CD4-positive, alpha-beta T cell treated with Interleukin-4 for 1 hour (primary cell): ENCODE results near the gene NME7.
A peak's percentile ranks its signal among the peaks of the same experiment; 100 is the strongest.

Experiments used
- DNase-seq, 2 donors: peaks; one replicate each; pipeline ENCODE4 v3.0.0-alpha.2; 2020 to 2022

The NME7 gene

DNA sequence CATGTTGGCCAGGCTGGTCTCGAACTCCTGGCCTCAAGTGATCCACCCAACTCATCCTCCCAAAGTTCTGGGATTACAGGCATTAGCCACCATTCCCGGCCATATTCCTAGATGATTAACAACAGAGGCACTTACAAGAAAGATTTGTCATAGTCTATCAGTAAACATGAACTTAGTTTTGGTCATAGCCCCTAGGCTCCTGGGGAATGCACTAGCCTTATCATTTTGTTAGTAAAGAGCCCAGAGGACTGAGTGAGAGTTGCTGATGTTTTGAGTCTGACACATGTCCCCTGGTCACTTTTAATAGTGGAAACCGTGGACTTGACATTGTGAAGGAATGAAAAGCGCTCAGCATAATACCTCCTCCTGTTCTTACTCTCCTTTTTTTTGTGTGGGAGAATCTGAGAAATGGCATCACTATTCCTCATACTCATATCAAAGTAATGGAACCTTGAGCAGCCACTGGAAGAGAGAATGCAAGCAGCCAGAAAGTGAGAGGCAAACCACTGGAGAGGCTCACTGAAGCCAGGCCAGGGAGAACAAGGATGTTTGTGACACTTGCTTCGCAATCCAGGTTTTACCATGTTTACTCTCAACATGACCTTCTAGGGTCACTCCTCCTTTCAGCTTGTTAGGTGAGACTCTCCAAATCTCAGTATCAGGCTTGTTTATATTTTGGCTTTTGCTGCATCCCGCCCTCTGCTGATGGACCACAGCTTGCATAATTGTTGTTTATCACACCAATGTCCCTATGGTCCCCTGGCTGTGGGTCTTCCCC is 246.3 kb downstream of the NME7 start:
- no peak for DNase-seq

DNA sequence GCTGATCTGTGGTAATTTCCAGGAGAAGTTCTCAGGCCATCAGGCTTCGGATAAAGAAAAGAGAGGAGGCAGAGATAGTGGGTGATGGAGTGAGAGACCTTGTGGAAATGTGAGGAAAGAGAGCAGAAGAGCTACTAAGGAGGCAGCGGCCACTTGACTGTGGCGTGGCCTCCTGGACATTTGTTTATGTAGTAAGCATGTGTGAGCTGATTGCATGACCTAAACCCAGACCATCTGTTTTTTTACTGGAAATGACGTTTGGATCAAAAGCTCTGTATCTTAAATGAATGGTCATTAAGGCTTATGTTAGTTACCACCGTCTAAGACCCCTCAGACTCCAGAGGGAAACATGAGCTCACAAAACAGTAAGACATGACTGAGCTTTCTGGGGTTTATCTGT is 247.5 kb downstream of the NME7 start:
- DNase-seq = no peak

DNA sequence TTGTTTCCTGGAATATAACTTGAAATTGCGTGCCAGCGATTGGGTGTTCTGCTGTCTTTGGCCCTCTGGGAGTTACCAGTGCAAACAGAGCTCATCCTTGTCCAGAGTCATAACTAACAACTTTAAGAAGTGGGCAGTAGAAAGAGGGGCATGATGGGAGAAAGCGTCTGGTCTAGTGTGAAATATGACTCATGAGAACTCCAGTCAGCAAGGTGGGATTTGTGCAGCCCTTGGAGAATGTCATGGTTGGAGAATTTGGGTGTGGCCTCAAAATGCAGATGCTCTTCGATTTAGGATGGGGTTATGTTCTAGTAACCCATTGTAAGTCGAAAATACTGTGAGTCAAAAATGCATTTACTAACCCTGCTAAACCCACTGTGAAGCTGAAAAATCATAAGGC is 248.2 kb downstream of the NME7 start:
- no peak for DNase-seq

DNA sequence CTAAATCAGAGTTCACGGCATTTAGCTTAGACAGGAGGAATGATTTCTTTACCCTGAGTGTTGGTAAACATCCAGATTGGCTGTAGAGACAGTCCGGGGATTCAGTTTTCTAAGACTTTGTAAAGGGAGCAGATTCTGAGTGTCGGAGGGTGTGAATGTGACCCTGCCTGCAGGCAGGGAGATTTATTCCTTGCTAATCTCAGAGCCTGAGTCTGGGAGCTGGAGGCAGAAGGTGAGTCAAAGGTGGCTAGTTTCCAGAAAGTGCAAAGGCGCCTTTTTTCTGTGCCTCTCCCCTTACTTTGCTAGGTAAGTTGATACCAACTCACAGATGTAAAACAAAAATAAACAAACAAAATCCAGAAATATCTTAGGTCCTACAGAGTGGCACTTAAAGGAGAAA is 249.4 kb downstream of the NME7 start:
- no peak for DNase-seq

DNA sequence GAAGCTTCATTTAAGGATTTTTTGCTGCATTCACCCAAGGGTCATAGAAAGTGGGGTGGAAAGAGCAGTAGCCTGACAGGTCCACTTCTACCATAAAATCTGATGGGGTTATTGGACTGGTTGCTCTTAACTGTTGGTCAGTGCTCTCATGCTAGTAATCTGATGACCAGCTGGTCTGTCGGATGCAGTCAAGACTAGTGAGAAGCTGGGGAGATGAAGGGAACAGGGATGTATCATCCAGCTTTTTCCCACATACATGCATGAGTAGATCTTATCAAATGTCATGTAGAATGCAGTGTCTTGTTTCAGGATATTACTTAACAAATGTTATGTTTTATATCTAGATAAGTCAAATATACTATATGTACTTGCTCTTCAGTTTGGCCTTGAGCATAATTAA is 250.0 kb downstream of the NME7 start:
- DNase-seq = no peak

DNA sequence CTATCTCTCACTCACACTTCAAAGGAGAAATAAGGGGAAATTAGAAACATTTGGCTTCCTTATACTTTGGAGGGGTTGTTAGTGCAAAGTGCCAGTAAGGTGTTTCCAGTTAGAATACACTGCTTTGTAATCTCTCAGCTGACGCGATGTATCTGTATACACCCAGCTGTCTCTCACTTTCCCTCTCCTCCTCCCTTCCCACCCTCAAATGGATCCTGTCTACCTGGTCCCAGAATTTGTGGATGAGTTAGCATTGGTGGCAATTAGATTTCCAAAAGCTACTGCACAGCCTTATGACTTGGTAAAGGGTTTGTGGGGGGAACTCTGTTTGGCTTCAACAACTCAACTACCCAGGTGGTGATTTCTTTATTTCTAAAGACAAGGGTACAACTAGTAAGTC is 250.6 kb downstream of the NME7 start:
- no peak for DNase-seq

DNA sequence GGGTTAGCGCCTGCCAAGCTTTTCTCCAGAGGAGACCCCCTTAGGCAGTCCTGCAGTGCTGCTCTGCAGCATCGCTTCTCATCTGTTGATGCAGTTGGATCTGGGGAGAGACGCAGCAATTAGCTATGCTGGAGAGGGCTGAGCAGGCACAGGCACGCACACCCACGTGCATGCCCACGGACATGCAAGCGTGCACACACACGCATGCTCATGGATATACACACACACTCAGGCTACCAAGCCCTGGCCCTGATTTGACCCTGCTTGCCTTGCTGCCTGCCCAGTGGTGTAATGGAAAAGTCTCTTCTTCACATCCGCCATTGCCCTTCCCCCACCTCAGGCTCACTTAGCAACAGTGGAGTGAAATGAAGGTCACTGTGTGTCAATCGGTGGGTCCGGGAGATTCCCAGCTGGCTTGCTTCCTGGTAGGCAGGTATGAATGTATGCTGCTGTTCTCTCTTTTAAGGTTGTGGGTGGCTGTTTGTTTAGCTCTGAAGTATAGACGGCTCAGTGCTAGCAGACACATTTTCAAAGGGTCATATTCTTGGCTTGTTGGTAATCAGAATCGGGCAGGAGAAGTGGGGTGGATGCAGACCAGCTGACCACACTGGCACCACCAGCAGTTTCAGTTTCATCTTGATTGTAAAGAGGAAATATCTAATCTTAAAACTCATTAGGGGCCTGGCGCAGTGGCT is 251.6 kb downstream of the NME7 start:
- no peak for DNase-seq

DNA sequence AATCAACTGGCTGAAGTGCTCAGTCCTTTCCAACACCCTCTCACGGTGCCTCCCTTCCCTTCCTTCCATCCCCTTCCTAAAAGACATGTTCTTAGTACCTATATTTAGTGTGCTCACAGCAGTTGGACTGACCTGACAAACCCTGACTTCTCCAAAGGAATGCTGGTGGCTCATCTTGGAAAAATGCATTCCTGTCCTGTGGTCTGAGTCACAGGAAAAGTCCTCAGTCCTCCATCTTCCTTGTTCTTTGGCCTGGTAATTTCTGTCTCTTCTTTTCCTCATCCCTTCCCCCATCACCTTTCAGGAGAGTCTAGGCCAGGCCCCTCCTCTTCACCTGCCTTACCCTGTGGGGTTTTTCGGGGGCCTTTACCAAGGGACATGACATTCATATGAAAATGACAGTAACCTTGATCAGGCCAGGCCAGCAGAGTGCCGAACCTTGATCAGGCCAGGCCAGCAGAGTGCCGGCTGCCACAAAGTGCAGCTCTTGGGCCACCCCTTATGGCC is 253.9 kb downstream of the NME7 start:
- DNase-seq = no peak

DNA sequence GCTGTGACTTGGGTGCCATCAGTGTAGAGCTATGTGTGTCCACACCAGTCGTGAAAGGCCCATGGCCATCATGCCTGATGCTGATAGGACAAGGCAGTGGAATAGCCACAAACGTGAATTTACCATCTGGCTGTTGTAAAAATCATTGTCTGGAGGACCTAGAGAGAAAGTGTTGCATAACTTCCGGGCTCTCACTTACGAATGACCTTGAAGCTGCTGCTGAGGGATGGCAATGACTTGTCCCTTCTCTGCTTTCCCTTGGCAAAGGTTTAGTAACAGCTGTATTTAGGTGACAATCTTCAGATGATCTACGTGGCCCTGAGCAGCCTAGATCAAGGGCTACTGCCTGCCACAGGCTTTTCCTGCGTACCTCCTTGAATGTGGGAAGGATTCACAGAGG is 255.4 kb downstream of the NME7 start:
- no peak for DNase-seq

DNA sequence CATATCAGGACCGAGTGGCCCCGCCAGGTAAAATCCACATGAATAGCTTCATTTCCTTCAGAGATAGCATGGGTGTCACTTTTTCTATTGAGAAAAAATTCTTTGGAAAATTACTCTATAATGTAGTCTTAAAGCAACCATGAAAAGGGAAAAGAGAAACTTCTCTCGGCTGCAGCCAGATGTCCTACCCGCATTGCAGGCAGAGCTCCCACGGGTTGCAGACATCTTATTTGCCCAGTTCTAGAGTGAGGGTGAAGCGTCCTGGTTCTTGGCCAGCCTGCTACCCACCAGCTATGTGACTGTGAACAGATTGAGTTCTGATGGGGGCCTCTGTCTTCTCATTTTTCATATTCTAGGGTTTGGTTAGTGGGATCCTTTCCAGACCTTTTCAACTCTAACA is 256.1 kb downstream of the NME7 start:
- no peak for DNase-seq

DNA sequence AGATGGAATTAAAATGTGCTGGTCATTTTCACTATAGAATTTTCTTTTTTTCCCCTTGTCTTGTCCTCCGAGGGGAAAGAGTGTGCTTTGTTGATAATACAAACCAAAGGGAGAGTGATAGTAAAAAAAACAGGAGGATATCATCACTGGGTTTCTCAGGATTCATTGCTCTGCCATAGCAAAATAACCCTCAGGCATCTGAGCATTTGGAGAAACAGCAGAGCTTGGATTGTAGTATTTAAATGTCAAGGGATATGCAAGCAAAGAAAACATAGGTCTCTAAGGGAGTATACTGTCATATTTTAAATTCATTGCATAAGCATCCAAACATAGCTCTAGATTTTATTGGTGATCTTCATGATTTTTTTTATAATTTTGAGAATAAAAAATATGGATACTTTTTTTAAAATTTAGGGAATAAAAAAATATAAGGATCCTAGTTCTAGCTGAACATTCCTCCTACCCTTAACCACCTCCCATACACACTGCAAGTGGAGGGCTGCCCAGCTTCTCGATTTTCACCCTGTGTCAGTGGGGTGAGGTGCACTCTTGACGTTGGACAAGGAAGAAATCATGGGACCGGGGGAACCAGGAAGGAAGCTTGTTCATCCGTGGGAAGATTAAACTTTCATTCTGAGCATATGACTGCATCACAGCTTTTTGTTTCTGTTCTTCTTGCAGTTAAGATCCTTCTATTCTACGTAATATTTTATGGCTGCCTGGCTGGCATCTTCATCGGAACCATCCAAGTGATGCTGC is 256.7 kb downstream of the NME7 start:
- DNase-seq = no peak

DNA sequence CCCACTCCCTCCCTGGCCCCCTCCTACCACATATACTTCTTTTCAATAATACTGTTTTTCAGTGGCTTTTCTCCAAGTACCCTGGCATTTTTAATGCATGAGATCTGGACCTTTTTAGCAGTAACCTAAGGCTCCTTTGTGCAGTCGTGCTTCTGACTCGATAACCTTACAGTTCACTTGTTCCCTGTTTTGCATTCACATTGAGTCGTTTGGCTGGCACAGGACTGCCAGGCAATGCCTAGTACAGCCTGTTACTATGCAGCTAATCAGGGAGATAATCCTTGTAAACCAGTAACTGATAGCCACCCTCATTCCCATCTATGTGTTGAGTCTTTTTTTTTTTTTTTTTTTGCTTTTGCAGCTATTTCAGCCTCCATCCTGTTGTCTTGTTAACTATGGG is 257.4 kb downstream of the NME7 start:
- no peak for DNase-seq

DNA sequence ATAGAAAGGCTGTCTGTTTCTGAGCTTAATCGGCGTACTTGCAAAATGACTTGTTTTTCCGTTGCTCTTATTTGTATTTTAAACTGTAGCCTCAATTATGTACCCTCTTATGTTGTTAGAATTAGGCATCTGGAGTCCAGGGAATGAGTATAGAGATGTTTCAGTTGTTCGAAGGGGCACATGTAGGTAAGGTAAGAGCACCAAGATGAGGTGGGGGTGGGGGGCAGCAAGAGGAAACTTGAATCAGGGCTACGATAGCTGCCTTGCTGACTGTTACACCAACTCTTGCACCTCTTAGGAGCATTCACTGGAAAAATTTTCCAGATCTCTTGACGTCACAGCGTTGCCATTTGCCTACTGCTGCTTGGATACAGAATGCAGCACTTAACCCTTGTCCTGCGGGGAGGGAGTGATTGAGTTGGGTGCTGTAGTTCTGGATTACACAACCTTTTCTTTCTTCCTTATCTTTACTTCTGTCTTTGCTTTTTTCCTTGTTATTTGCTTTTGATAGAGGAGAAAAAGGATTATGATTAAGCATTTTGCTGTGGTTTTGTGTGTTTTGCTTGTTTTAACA is 257.9 kb downstream of the NME7 start:
- no peak for DNase-seq

DNA sequence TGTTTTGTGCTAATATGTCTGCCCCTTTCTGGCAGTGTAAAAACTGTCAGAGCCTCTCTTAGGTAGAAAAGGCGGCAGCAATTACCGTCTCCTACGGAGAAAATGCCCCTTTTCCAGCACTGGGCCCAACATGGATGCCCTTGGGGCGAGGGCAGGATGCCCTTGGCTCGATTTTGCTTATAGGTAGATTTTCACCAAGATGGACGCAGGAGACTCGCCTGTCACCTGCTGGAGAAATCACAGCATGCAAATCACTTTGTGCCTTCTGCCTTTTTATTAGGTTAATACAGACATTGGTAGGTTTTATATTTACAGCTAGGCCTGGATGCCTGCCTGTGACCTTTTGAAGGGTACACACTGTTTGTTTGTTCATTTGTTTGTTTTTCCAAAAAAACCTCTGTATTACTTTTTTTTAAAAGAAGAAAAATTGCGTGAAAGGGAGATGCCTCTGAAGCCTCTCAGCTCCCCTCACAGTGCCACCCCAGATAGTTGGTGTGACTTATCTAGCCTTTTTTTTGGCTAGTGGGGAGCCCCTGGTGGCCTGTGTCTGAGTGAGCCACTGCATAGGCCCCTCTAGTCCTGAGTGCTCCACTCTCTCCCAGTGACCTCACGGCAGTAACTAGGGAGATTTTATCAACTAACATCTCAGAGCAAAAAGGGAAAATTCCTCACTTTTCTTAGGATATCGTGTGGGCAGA is 258.6 kb downstream of the NME7 start:
- DNase-seq = peak in 1 of 2 donors; percentile 24

DNA sequence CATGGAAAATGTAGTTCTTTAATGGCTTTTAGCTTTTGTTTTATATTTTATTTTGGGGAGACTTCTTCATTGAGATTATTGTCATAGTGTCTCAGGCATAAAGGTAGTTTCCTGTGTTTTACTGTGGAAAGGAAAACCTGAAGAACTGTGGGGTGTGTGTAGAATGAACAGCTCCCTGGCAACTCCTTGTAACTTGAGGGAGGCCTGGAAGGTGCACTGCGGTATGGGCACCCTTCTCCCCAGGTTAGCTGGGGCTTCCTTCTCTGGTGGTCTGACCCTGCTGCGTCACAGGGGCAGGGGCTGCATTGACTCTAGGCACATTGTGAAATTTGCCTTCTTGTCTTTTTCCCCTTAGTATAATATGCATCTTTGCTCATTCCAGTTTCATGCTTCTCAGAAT is 259.4 kb downstream of the NME7 start:
- DNase-seq = no peak

DNA sequence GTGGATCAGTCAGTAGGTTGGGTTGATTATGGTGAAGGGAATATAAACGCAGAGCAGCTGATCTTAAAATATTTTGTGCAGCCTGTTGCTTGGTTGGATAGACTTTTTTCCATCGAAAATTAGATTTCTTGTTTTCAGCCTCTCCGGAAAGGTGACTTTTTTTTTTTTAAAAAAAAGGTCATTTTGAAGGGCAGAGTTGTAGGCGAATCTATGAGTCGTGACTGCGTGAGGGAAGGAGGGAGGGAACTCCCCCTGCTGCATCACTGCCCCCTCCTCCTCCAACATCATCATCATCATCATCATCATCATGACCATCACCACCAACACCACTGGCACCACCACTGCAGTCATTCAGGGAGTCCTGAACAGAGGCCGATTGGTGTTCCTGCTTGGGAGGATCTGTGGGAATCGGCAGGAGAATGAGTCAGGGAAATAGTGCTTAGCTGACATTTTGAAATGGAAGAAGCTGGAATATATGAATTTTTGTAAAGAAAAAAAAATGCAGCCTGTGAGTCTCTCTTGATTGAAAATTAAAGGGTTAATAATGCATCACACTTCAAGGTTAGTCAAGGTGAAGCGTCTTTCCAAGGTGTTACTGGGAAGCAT is 259.9 kb downstream of the NME7 start:
- no peak for DNase-seq

DNA sequence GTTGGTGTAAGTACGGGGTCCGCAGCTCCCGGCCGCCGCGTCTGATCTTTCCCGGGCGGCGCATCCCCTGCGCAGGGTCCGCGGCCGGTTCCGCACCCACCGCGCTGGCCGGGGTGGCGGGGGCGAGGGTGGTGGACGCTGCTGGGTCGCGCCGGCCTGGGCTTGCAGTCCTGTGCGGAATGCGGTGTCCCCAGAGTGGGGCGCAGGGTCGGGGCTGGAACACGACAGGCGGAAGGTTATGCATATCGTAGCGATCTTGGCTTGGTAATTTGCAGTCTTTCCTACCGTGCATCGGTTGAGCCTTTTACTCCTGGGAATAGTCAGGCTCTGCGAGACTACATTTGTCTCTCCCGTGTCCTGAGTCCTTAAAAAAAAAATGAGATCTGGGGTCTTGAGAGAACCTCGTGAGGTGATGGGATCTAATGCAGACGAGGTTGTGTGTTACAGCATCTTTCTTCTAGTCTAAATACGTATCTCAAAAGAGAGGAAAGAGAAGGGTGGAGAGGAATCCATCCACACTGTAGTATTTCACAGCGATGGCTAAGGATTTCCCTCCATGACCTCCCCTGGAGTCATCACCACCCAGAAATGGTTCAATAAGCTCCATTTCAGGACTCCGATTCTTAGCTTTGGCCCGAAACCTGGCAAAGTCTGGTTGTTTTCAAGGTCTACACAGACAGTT is 260.5 kb downstream of the NME7 start:
- DNase-seq = no peak

DNA sequence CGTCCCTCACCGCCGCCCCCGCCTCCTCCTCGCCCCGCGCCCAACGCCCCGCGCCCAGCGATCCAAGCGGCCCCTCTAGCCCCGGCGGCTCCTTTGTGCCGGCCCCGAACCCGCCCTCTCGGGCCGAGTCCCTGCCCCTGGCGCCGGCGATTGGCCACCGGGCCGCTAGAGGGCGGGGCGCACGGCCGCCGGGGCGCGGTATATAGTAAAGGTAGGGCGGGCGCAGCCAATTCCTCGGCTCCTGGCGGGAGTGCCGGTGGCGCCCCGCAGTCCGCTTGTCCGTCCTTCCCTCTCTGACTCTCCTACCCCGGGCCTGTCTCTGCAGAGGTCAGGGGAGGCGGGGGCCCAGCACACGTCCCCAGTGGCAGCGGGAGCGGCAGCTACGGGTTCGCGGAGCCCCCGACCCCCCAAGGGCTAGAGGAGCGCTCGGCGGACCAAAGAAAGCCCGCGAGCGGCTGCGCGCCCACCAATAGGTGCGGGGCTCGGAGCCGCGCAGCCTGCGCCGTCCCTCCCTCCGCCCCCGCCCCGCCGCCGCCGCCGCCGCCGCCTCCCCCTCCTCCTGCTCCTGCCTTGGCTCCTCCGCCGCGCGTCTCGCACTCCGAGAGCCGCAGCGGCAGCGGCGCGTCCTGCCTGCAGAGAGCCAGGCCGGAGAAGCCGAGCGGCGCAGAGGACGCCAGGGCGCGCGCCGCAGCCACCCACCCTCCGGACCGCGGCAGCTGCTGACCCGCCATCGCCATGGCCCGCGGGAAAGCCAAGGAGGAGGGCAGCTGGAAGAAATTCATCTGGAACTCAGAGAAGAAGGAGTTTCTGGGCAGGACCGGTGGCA is 261.3 kb downstream of the NME7 start, which contains the start of gene ATP1B1:
Gene ATP1B1 (plus strand): TSS at position 596 of the 826 bp plus-strand sequence. CDS start 140 bp downstream, at position 736.
- peak; percentile 75 to 83 for DNase-seq

DNA sequence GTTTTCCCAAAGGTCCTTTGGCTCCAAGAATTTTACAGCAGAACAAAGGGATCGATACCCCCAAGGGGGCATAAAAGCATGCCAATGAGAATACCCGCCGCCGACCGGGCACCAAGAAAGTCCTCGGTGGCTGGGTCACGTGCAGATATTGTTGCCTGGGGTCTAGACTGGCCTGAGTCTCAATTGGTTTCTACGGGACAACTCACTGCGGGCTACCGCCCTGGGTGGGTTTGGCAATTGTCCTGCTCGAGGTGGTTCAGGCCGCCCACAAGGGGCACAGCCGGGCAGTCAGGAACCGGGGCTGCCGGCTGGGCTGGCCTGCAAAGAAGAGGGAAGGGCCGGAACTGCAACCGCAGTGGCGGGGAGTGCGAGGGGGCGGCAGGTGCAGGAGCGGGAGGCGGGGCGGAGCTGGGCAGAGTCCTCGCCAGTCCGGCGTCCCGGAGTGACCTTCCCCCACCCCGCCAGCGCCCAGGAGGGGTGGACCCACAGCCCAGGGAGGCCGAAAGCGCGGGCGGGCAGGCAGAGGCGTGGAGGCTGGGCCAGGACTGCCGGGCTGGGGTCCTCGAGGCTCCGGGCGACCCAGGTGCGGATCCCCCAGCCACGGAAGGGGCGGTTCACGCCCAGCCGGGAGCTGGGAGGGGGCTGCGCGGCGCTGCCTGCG is 262.0 kb downstream of the NME7 start:
- peak in 1 of 2 donors; percentile 36 for DNase-seq

DNA sequence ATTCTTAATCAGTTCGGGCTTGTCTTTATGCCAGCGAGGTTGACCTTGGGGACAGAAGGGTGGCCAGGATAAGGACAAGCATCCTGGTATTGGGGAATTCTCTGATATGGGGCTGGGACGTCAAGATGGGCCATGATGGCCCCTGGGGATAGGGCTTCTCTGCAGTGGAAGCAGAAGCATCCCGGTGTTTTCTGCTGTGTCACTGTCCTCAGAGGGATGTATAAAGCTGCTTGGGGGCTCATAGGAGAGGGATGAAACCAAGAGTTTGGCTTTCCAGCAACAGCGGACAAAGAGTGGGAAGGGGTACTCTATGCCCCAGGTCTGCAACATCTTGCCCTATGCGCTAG is 262.5 kb downstream of the NME7 start:
- no peak for DNase-seq
